RWPE1 (cell line): ENCODE measurements around the gene GDF15.

Source experiments
- CTCF ChIA-PET: fragments of 350-600 bp; sonication (Branson Sonifier 250); formaldehyde crosslinking; extraction: SDS; loops from one replicate; lab custom pipeline; 2021; lab: Yijun Ruan, JAX
- POLR2A ChIA-PET: fragments of 400-600 bp; formaldehyde crosslinking; extraction: SDS; loops from one replicate; lab custom pipeline; 2020; ENCODE audit warnings: antibody characterized with exemption; ENCODE audit not compliant: low non-redundant PET; lab: Yijun Ruan, JAX
- DNase-seq: peaks from one replicate; pipeline ENCODE4 v3.0.0; 2012; ENCODE audit warnings: low spot score
- H3K27ac ChIP-seq: fragments of 450-650 bp; 2 replicates; pipeline ENCODE4 v1.5.1; 2017
- CTCF ChIP-seq: fragments of 450-650 bp; conservative IDR thresholded peaks from 2 replicates; pipeline ENCODE4 v1.5.1; 2017; ENCODE audit warnings: low read depth, mild to moderate bottlenecking

GDF15 gene

GRCh38 chr19:18435842-18436670 lies 50.1 kb downstream of the GDF15 start:
- no peak for DNase-seq
- ChIA-PET CTCF (interaction anchor here (0.6 to 2.0 kb wide), 3 partner anchors 15 to 60 kb away, joined by 3 to 9 read pairs (median 6); no protein-coding TSS in a partner anchor), POLR2A (no interaction called here)
- peak overlapping the region; percentile 94 for H3K27ac ChIP-seq
- no peak for TF ChIP-seq CTCF

- CTCF ChIA-PET: interaction anchor here (0.6 to 2.0 kb wide), 2 partner anchors 14 to 25 kb away, joined by 3 to 9 read pairs; no protein-coding TSS in a partner anchor
- TF ChIP-seq CTCF: no peak
- peak overlapping the region; percentile 94 for H3K27ac ChIP-seq
- DNase-seq: no peak
- POLR2A ChIA-PET: no interaction called here
Measured at GRCh38 chr19:18436671-18437490, 50.9 kb downstream of the GDF15 start.

- POLR2A ChIA-PET: no interaction called here
- DNase-seq: no peak
- peak within 1 kb of the TSS; percentile 94 for H3K27ac ChIP-seq
- TF ChIP-seq CTCF: no peak
- CTCF ChIA-PET: no interaction called here
Measured at GRCh38 chr19:18437491-18438330, 51.8 kb downstream of the GDF15 start, which contains the start of gene ISYNA1. Gene ISYNA1, minus strand, starts transcription at chr19:18438133. Its CDS starts 154 bp downstream, at chr19:18437979.

GRCh38 chr19:18438331-18439024 lies 52.5 kb downstream of the GDF15 start:
- DNase-seq: no peak
- ChIA-PET CTCF (interaction anchor here (1.5 to 2.9 kb wide), 2 partner anchors 12 to 20 kb away, joined by 3 to 16 read pairs; no protein-coding TSS in a partner anchor), POLR2A (interaction anchor here (0.6 kb wide), 1 partner anchor 15 kb away, joined by 3 read pairs; no protein-coding TSS in a partner anchor)
- H3K27ac ChIP-seq: peak overlapping the region; percentile 94
- 0 out of 2 replicates have a peak, but pooled peaks have one; percentile 9 for TF ChIP-seq CTCF
